ENCODE measurements around the gene STRN.

The STRN gene

GRCh38 chr2:36993841-36994620, 27.7 kb upstream of the STRN start:
- no peak for TF ChIP-seq CTCF (IDR thresholded peaks at IDR 0.05)

GRCh38 chr2:36988008-36988407, 21.7 kb upstream of the STRN start:
- no peak for TF ChIP-seq CTCF (IDR thresholded peaks at IDR 0.05)

GRCh38 chr2:36982467-36982866, 16.1 kb upstream of the STRN start:
- TF ChIP-seq CTCF (IDR thresholded peaks at IDR 0.05): no peak

GRCh38 chr2:36981911-36982310, 15.6 kb upstream of the STRN start:
- TF ChIP-seq CTCF (IDR thresholded peaks at IDR 0.05): no peak

GRCh38 chr2:36976065-36976464, 9.7 kb upstream of the STRN start:
- no peak for TF ChIP-seq CTCF (IDR thresholded peaks at IDR 0.05)

- TF ChIP-seq CTCF (IDR thresholded peaks at IDR 0.05): no peak
Measured at GRCh38 chr2:36975306-36975705, 9.0 kb upstream of the STRN start.

- TF ChIP-seq CTCF (IDR thresholded peaks at IDR 0.05): no peak
Measured at GRCh38 chr2:36973320-36973719, 7.0 kb upstream of the STRN start.

- no peak for TF ChIP-seq CTCF (IDR thresholded peaks at IDR 0.05)
Measured at GRCh38 chr2:36971990-36972389, 5.7 kb upstream of the STRN start.
